Spinal cord (tissue), 10 donors: ENCODE data around the gene DOC2B. TPM values are rescaled to one million over a fixed set of nuclear protein-coding genes. Genes with fewer than 3 reads are reported as not detected.

Source experiments
- DNase-seq, 6 donors: peaks; one replicate each; pipeline versions ENCODE4 v3.0.0 to v3.0.0-alpha.2; 2013 to 2015; ENCODE audit warnings: low spot score in 6 of 6, low read depth in 4 of 6
- H3K27ac ChIP-seq: one replicate; pipeline ENCODE4 v1.5.1; 2013; ENCODE audit warnings: low read depth, low read length, control low read depth
- H3K27me3 ChIP-seq: one replicate; pipeline ENCODE4 v1.6.1; 2013; ENCODE audit warnings: low read length; ENCODE audit not compliant: control insufficient read depth, insufficient read depth
- H3K36me3 ChIP-seq: one replicate; pipeline ENCODE4 v1.6.1; 2013; ENCODE audit warnings: low read length; ENCODE audit not compliant: control insufficient read depth, insufficient read depth
- H3K4me1 ChIP-seq: one replicate; pipeline ENCODE4 v1.6.1; 2013; ENCODE audit warnings: low read length; ENCODE audit not compliant: control insufficient read depth, insufficient read depth
- H3K4me3 ChIP-seq: one replicate; pipeline ENCODE4 v1.5.1; 2013; ENCODE audit warnings: low read depth, low read length, control low read depth
- H3K9me3 ChIP-seq: one replicate; pipeline ENCODE4 v1.6.1; 2013; ENCODE audit warnings: low read length; ENCODE audit not compliant: control insufficient read depth, insufficient read depth
- WGBS: methylation state at CpG from one replicate; pipeline ENCODE4 v1.1.5; 2013; ENCODE audit warnings: missing lambda C conversion rate; ENCODE audit not compliant: insufficient coverage; 5-methylcytosine and 5-hydroxymethylcytosine counted together
- polyA plus RNA-seq, 2 donors: library from polyadenylated mRNA; unstranded; fragments of 120-200 nt; gene quantifications; one replicate each; pipeline ENCODE4 v1.2.1, GENCODE V29; 2013; ENCODE audit not compliant: insufficient read length in 2 of 2
- total RNA-seq, 2 donors: library from RNA; depleted of rRNA in 1 of 2; stranded (reverse); fragments of 120-200 nt in 1 of 2; fragments of >200 nt in 1 of 2; gene quantifications; one replicate each; pipeline versions ENCODE4 v1.2.3 to v1.2.4, GENCODE V29; 2013 to 2014
- donor health status: healthy.

Gene DOC2B
- total and polyA plus RNA-seq, 4 donors: 11.5 to 60.9 (median 41.0) TPM

DNA sequence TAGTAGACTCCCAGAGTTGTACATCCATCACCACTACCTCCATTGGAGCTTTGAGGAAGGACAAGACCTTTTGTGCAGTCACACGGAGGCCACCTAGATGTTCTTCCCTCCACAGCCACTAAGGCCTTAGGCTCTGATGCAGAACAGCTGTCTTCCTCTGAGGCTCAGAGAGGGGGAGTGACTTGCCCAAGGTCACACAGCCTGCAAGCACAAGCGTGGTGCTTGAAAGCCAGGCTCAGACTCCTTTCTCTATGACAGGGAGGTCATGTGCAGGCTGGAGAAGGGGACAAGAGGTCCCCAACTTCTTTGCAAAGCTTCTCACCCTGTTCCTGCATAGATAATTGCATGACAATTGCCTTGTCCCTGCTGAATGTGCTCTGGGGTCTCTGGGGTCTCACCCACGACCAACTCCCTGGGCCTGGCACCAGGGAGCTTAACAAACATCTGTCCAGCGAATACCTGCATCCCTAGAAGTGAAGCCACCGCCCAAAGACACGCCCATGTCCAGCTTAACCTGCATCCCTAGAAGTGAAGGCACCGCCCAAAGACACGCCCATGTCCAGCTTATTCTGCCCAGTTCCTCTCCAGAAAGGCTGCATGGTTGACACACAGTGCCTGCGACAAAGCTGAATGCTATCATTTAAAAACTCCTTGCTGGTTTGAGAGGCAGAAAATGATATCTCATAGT, 31.4 kb downstream of the DOC2B start:
- H3K9me3 ChIP-seq: no peaks in the 10 kb centered on the region
- peaks cover 11% of the 10 kb centered on the region for H3K4me1 ChIP-seq
- H3K27ac ChIP-seq: no peak overlapping the region
- no peak overlapping the region for H3K4me3 ChIP-seq
- DNase-seq: no peak
- WGBS: 93% methylated on average over 7 of the region's 9 CpGs
- peaks cover 56% of the 10 kb centered on the region for H3K36me3 ChIP-seq
- no peaks in the 10 kb centered on the region for H3K27me3 ChIP-seq

DNA sequence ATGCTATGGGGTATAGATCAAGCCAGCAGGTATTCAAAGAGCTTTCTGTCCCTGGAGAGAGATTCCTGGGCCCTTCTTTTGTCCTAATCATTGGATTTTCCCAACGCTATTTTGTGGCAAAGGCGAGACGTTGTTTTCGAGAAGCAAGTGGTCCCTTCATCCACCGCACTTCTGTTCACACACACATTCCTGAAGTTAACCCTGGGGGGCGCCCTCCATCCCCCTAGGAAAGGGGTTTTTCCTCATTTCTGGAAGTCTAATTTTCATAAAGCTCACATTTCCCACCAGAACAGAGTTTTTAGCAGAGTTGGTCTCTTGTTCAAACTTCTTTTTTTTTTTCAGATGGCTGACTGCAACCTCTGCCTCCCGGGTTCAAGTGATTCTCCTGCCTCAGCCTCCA, 32.2 kb downstream of the DOC2B start:
- Histone ChIP-seq H3K27ac (no peak overlapping the region), H3K4me3 (no peak overlapping the region), H3K36me3 (peaks cover 56% of the 10 kb centered on the region), H3K9me3 (no peaks in the 10 kb centered on the region), H3K27me3 (no peaks in the 10 kb centered on the region), H3K4me1 (peaks cover 11% of the 10 kb centered on the region)
- WGBS: 100% methylated on average over 1 of the region's 7 CpGs
- DNase-seq: no peak

DNA sequence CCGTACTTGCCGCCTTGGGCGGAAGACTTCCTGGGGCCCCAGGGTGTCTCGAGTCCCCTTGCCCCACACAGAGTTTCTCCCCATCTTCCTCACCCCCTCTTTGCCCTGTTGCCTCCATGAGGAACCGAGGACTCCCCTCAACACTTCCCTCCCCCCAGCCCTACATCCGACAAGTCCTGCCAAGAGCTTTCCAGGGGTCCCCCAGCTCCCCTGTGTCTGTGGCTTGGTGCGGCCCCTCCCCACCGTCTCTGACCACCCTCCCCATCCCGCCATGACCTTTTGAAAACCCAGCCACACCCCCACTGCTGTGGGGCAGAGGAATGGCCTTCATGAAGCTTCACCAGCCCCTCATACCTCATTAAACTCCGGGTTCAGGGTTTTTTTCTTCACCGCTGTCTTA, 32.7 kb downstream of the DOC2B start:
- peaks cover 14% of the 10 kb centered on the region for H3K4me1 ChIP-seq
- WGBS: 72% methylated on average over 10 of the region's 11 CpGs
- H3K9me3 ChIP-seq: no peaks in the 10 kb centered on the region
- H3K27ac ChIP-seq: no peak overlapping the region
- peaks cover 56% of the 10 kb centered on the region for H3K36me3 ChIP-seq
- H3K27me3 ChIP-seq: no peaks in the 10 kb centered on the region
- no peak for DNase-seq
- H3K4me3 ChIP-seq: no peak overlapping the region

DNA sequence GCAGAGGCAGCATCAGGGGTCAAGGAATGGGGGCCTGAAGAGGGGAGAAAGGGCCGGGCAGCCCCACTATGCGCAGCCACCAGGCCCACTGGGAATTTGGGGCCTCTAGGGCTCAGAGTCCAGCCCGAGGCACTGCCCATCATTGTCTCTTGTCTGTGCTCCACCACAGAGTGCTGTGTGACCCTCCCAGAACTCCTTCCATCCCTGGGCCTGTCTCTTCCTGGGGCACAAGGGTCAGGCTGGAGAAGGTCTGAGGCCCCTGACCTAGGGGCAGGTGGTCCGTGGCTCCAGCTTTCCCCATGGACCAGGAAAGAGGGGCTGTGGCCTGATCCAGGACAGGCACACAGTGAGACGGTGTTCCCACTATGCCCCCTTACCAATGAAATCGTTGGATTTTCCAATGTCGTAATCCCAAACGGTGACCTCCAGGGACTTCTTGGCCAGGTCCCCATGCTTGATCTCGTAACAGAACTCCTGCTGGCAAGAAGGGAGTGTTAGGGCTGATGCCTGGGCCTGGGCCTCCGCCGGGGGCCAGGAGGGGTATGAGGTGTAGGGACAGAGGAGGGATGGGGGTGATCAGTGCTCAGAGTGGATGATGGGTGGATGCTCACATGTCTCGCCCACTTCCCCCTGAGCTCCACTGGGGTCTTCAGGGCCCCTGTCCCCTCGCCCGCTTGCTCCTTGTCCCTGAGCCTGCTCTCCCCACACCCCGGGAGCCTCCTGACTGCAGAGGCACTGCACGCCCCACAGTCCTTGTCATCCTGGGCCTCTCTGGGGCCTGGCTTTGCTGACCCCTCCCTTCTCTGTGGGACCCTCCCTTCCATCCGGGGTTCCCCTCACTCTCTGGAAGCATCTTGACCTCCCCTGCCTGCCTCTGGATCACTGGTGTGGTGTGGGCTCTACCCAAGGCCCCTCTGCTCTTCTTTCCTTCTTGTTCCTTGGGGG, 33.4 kb downstream of the DOC2B start:
- Histone ChIP-seq H3K9me3 (no peaks in the 10 kb centered on the region), H3K27me3 (no peaks in the 10 kb centered on the region), H3K4me1 (peaks cover 16% of the 10 kb centered on the region), H3K27ac (no peak overlapping the region), H3K36me3 (peaks cover 55% of the 10 kb centered on the region), H3K4me3 (no peak overlapping the region)
- WGBS: 87% methylated on average over 15 of the region's 17 CpGs
- DNase-seq: no peak

DNA sequence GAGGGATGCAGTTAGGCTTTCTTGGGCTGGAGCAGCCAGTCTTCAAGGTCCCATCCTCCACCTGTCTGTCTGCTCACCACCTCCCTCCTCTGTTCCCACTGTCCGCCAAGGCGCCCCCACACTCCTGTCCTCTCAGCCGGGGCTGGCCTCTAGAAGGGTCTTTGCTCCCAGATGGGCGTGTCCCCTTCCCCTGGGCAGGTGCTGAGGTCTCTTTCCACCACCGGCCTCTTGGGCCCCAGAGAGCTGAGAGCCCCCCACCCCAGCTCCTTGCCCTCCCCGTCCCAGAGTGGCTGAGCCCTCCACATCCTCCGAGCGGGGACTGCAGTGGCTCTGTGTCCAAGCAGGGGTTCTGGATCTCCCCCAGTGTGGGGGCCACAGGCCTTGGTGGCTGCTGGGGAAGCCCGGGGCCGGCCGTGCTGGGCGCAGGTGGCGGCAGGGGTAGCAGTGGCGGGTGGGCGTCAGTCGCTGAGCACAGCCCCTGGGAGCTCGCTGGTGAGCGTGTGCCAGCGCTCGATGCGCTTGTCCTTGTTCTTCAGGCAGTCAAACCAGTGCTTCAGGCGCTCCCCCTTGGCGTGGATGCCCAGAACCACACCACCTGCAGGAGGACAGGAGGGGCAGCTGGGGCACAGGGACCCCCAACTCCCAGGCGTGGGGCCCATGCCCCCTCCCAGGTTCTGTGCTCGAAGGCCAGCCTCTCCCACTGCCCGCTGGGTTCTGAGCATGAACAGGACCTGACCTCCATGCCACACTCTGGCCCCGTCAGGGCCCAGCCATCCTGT, 34.3 kb downstream of the DOC2B start:
- DNase-seq: no peak
- Histone ChIP-seq H3K36me3 (peaks cover 46% of the 10 kb centered on the region), H3K4me1 (peaks cover 16% of the 10 kb centered on the region), H3K9me3 (no peaks in the 10 kb centered on the region), H3K27ac (no peak overlapping the region), H3K27me3 (no peaks in the 10 kb centered on the region), H3K4me3 (no peak overlapping the region)
- WGBS: 87% methylated on average over 24 of the region's 27 CpGs

DNA sequence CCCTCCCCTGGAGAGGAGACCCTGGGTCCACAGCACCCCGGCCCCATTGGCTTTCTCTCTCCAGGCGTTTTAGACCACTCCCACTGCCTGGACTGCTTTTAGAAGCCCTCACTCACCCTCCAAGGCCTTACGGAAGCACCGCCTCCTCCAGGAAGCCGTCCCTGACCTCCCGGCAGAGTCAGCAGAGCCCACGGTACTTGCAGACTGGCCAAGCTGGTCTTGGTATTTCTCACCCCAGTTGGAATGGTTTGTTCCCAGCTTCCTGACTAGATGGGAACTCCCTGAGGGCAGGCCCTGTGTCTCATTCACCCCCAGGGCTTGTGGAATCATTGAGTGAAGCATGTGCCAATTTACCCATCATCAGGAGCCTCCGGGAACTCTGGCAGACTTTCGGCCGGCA, 34.9 kb downstream of the DOC2B start:
- Histone ChIP-seq H3K9me3 (no peaks in the 10 kb centered on the region), H3K4me1 (peaks cover 16% of the 10 kb centered on the region), H3K4me3 (no peak overlapping the region), H3K27me3 (no peaks in the 10 kb centered on the region), H3K27ac (no peak overlapping the region), H3K36me3 (peaks cover 40% of the 10 kb centered on the region)
- 81% methylated on average over 7 of the region's 10 CpGs for WGBS
- no peak for DNase-seq

DNA sequence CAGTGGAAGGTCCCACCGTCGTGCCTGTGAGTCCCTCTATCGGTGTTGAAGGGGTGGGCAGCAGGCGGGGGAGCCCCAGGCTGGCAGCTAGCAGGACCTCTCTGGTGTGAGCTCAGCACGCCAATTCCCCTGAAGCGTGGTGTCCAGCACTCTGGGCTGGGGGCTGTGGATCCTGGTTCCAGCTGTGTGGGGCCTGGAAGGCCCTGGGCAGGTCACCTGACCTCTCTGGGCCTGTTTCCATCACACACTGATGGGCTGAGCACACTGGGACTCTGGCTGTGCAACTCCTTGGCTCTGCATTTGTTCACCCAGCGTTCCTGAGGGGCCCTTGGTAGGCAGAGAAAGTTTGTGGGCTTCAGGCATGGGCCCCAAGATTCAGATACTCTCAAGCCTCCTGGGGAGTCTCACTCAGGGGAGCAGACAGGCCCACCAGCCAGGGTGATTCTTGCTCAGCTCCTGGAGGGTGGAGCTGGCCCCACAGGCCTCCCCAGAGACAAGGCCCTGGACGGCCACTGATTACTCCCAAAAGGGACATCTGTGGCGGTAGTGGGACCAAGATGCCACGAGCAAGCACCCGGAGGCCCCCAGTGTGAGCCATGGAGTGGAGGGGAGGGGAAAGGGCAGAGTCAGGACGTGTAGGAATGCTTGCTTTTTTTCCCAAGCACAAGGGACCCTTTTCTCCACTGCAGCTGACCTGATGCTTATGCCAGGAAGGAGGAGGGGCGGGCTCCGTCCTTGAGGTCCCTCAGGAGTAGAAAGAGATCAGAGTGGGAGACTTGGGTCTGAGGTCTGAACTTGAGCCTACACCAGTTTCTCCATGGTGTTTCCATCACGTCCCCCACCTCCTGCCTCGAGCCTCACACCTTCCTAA, 35.5 kb downstream of the DOC2B start:
- WGBS: 72% methylated on average over 13 of the region's 16 CpGs
- DNase-seq: peak in 1 of 6 donors; percentile 16
- H3K9me3 ChIP-seq: no peaks in the 10 kb centered on the region
- peaks cover 16% of the 10 kb centered on the region for H3K4me1 ChIP-seq
- no peaks in the 10 kb centered on the region for H3K27me3 ChIP-seq
- H3K36me3 ChIP-seq: peaks cover 38% of the 10 kb centered on the region
- H3K4me3 ChIP-seq: no peak overlapping the region
- no peak overlapping the region for H3K27ac ChIP-seq

DNA sequence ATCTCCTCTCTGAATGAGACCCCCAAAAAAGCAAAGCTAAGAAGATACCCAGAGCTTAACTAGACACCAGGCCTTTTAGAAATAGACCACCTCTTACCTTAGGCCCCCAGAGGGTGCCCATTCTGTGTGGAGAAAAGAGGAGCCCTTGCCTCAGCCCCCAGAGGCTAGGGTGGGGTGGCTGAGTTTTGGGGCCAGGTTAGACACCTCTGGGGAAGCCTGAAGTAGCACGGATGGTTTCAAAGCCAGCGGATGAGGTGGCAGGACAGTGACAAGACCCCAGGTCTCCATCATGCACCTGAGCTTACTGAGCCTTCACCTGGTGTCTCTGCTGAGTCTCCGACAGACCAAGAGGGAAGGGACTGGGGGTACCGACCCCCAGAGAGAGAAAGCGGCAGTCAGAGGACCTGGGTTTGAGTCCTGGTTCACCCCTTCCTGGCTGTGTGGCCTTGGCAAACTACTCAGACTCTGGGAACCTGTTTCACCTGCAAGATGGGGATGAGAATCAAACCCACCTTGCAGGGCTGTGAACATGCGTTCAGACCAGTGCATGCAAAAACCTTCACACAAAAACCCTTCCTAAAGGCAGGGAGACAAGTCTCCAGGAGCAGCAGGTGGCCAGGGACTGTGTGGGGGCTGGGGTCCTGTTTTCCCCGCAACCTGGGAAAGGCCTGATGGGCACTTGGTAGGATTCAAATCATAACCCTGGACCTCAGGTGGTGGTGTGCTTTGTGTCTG, 36.3 kb downstream of the DOC2B start:
- Histone ChIP-seq H3K27ac (no peak overlapping the region), H3K27me3 (no peaks in the 10 kb centered on the region), H3K36me3 (peaks cover 38% of the 10 kb centered on the region), H3K4me1 (peaks cover 16% of the 10 kb centered on the region), H3K4me3 (no peak overlapping the region), H3K9me3 (no peaks in the 10 kb centered on the region)
- 92% methylated on average over 5 of the region's 7 CpGs for WGBS
- DNase-seq: no peak
